Measurements from ENCODE around the gene GOSR2.
"Not testable (repeated sequence)": the region's sequence is repeated elsewhere in the genome, so short reads cannot be mapped to it uniquely, and the experiment has no call there.

Gene GOSR2

DNA sequence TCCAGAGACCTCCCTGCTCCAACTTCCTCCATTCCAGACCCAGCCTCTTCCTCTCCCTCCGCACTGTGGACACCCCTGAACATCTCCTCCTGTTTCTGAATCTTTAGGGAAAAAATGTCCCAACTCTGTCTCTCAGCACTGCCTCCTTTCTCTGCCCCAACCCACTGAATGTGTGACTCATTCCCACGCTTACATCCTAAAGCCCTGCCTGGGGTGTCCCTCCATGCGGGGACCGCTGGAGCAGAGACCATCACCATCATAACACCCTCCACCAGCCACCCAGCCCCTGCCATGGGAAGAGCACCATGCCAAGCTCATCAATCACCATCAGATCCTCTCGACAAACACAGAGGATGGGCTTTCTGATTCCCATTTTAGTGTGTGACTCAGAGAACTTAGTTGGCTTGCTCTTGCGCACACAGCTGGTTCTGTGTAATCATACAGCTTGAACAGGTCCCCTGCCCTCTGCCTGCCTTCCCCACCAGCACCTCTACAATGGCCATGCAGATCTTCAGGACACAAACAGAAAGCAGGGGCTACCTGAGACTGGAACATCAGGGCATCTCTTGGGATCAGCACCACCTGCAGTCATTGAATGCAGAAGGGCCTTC, 45.4 kb downstream of the GOSR2 start:
- DNase-seq, result no peak

GRCh38 chr17:46968896-46969295, 45.9 kb downstream of the GOSR2 start:
- DNase-seq, result no peak

- DNase-seq, result no peak
Observed at GRCh38 chr17:46971647-46972300, 48.8 kb downstream of the GOSR2 start.

DNA sequence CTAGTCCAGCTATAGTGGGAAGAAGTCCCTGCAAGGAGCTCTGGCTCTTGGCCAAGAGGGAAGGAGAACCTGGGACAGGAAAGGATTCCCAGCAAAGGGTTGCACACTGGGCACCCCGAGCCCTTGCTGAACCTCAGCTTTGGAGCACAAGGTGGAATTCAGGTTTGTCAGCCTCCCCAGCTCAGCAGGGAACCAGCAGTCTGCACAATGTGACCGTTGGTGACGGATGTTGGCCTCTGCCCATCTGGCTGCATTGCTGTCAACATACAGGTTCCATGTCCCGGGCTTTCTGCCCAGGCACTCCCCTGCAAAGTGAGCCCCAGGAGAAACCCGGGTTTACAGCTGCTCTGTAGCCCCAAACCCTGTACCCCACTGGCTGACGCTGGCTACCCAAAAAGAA, 49.4 kb downstream of the GOSR2 start:
- DNase-seq, result no peak

DNA sequence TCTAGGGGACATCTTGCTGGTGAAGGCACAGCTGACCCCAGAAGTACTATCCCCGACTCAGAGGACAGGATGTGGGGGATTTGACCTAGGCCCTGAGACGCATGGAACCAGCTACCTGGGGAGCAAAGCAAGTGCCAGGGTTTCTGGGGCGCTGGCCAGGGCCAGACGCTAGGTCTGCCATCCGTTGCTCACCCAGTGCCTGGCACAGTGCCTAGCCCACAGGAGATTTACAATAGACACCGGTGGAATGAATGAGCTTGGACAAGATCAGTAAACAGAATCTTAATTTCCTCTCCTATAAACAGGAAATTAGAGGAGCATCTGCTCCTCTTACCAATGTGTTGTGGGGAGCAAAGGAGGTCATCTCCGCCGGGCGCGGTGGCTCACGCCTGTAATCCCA, 51.1 kb downstream of the GOSR2 start:
- no peak for DNase-seq

GRCh38 chr17:46975287-46975686, 52.3 kb downstream of the GOSR2 start:
- no peak for DNase-seq

- no peak for DNase-seq
Observed at GRCh38 chr17:46976626-46977270, 53.8 kb downstream of the GOSR2 start.

DNA sequence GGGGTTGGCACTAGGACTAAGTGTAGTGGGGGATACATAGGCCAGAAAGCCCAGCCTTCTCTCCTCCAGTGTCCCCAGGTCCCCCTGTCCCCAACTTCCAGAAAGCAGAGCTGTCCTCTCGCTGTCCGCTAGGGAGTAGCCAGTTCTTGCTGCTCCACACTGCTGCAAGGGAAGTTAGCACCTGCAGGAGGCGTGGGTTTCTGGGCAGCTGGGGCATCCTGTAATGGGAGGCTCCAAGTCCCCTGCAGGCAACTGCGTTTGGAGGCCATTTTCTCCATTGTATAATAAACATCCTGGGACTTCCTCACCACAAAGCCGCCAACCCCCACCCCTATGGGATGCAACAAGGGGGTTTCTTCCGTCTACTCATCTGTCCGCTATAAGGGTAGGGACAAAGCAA, 54.4 kb downstream of the GOSR2 start:
- no peak for DNase-seq

GRCh38 chr17:46977750-46978488, 55.0 kb downstream of the GOSR2 start:
- no peak for DNase-seq

DNA sequence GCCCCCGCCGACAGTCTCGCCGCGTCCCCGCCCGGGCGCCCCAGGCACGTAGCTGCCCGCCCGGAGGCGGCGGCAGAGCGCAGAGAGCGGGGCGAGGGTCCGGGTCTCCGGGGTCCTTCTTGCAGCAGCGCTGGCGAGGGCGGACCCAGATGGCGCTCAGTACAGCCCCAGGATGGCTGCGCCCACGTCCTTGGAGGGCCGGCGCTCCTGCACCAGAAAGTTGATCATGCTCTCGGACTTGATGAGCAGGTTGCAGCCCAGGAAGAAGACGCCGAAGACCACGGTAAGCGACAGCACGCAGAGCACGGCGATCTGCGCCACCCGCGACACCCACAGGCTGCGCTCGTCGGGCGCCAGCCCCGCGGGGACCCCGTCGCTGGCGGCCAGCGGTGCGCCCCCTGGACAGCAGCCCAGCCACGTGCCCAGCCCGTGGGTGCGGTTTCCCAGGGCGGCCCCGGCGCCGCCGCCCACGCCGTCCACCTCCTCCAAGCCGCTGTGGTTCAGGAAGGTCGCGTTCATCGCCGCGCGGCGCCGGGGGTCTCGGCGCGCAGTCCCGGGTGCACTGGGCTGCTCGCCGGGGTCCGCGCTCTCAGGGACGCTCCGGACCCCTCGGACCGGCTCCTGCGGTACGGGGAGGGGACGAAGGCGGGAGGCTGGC, 55.7 kb downstream of the GOSR2 start:
- no peak for DNase-seq

DNA sequence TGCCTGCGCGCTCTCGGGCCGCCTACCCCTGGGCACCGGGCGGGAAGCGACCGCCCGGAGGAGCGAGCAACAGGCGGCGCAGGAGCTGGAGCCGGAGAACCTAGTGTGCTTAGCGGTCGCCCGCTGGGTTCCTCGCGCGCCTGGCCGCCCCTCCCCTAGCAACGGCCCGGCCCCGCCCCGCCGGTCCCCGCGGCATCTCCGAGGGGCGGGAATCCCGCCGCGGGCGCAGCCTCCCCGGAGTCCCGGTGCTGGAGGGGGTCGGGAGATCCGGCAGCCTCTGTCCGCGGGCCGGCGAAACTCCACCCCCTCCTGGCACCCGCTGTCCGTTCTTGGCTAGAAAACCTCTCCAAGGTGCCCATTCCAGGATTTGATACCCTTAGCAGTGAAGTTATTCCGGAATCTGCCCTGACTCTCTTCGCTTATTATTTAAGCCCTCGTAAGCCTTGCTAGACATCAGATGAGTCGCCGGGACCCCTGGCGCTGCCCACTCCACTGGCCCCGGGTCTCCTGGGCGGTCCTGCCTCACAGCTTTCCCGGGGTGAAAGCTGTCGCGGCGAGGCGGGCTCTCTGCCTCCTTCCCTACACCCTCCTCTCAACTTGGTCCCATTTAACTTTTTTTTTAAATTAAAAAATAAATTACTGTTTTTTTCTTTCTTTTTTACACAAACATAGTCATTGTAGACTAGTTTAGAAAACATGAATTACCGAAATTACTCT, 56.3 kb downstream of the GOSR2 start, which contains the start of gene RPRML:
Gene RPRML (minus strand): TSS at position 107 of the 717 bp plus-strand sequence. CDS start 246 bp downstream, outside the sequence.
- no peak for DNase-seq

DNA sequence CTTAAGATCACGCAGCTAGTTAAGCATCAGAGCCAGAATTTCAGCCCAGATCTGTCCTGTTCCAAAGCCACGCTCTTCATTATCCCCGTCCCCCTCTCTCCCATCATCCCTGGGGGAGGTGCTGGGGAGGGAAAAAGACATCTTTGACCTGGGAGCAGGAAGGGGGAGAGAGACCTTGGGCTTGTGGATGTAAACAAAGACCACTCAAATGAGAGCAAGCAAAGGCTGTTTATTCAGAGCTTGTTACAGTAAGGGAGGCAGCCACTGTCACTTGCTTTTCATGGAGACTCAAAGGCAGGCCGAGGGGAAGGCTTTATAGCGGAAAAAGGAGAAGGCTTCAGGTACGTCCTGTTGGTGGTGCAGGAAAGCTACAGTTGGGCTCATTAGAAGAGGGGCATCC, 59.6 kb downstream of the GOSR2 start:
- no peak for DNase-seq

- DNase-seq, result no peak
Observed at GRCh38 chr17:46983782-46984181, 60.8 kb downstream of the GOSR2 start.

DNA sequence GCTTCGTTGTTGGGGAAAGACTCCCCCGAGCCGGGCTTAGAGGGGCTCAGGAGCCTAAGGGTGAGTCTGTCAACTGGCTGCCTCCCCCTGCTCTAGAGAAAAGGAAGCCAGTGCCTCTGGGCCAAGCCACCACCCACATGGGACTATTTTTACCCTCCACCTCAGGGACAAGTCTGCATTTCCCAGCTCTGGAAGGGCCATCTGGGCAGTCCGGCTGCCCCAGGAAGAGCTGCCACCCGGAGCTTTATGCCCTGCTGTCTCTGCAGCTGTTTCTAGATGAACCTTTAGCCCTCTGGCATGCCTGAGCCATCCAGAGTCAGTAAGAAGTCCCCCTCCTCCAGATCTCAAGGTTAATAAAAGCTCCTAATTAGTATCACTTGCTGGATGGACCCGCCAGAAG, 61.4 kb downstream of the GOSR2 start:
- no peak for DNase-seq

GRCh38 chr17:46984892-46985291, 61.9 kb downstream of the GOSR2 start:
- DNase-seq, result no peak

- no peak for DNase-seq
Observed at GRCh38 chr17:46986366-46986765, 63.4 kb downstream of the GOSR2 start.

- not testable (repeated sequence) for DNase-seq
Observed at GRCh38 chr17:46987927-46988326, 65.0 kb downstream of the GOSR2 start.

DNA sequence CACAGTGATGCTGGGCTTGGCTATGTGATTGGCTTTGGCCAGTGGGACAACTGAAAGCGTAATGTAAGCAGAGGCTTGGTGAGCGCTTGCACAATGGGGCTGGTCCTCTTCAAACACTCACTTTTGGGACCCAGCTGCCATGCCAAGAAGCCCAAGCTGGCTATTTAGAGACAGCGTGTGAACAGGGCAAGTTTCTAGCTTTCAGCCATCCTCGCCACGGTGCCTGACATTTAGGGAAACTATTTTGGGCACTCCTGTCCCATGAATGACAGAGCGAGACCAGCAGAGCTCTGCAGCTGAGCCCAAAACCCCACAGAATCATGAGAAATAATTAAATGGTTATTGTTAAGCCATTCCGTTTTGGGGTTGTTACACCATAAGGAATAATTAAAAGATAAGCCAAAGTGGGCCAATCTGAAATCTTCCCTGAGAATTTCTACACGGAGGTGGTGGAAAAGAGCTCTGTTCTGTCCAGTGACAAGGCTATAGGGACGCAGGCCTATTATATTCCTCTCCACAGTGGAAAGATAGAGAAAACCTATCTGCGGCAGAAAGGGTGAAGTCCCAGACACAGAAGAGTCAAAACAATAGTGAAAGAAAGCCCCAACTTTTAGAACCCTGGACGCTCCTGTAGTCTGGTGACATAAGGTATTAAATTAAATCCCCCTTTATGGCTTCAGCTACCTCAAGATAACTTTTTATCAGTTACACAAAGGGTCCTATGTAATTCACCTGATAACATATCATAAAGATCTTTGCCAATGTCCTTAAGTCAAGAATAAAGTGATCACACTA, 66.9 kb downstream of the GOSR2 start:
- no peak for DNase-seq

DNA sequence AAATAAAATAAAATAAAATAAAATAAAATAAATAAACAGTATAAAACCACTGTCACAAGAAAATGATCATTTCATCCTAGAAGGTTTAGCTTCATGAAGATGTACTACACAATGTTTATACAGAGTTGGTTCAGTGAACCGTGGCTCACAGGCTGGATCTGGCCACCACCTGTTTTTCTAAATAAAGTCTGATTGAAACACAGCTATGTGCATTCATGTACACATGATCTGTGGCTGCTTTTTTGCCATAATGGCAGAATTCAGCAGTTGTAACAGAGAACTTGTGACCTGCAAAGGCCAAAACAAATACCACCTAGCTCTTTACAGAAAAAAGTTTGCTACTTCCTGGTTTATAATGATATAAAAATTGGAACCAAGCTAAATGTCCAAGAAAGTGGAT, 68.7 kb downstream of the GOSR2 start:
- DNase-seq, result no peak
